NCI-H2196 (cell line): ENCODE data around the gene EPHA6.

Experiments used
- DNase-seq: peaks from one replicate; lab custom pipeline; 2025; ENCODE audit not compliant: unreplicated experiment; lab: John Stamatoyannopoulos, UW

EPHA6 gene

DNA sequence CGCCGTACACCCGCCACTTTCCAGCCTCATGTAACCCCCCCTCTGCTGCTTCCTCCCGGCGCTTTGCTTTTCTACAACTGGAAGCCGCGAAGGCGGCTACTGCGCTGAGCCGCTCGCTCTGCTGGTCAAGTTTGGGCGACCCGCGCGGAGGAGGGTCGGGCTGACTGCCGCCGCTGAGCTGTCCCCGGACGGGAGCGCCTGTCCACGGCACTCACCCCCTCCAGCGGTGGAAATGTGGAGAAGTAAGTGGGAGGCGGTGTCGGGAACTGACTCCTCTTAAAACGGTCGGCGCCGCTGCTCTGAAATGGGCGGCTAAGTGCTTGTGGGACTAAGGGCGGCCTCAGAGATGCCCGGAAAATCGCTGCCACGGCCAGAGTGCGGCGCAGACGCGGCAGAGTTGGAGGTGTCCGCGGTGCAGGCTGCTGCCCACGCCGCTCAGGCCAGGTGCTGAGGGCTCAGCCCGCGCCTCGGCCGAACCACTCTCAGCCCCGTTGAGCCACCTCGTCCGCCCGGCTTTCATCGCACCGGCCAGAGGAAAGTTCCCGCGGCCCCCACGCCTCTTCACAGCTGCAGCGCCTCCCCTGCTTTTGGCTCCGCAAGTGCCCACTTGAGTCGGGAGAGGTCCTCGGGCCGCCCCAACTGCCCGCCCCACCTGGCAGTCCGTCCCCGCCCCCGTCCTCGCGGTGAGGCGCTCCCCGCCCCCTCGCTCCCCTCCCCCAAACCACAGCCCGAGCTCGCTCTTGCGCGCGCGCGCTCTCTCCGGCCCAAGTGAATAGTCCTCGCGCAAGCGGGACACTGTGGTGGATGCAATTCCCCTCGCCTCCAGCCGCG, at the start of gene EPHA6:
Gene EPHA6 (plus strand): TSS at position 775 of the 831 bp plus-strand sequence.
- peak; percentile 38 for DNase-seq

DNA sequence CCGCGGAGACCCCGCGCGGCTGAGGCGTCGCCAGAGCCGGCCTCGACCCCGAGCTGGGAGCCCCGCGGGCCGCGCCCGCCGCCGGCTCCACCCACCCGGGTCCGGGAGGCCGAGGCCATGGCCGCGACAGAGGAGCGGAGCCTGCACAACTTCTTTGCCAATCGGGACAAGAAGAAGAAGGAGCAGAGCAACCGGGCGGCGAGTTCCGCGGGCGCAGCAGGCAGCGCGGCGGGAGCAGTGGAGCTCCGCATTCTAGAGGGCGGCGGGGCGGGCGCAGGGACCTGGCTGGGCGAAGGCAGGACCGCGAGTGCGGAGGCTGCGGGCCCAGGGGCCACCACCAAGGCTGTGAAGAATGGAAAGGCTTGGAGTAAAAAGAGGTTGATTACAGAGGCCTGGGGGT, 37.6 kb upstream of the EPHA6 start:
- DNase-seq, result no peak

DNA sequence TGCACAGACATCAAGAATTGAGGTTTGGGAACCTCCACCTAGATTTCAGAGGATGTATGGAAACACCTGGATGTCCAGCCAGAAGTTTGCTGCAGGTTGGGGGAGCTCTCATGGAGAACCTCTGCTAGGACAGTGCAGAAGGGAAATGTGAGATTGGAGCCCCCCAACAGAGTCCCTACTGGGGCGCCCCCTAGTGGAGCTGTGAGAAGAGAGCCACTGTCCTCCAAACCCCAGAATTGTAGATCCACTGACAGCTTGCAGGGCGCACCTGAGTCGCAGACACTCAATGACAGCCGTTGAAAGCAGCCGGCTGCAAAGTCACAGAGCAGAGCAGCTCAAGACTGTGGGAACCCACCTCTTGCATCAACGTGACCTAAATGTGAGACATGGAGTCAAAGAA, 34.6 kb upstream of the EPHA6 start:
- DNase-seq, result no peak

DNA sequence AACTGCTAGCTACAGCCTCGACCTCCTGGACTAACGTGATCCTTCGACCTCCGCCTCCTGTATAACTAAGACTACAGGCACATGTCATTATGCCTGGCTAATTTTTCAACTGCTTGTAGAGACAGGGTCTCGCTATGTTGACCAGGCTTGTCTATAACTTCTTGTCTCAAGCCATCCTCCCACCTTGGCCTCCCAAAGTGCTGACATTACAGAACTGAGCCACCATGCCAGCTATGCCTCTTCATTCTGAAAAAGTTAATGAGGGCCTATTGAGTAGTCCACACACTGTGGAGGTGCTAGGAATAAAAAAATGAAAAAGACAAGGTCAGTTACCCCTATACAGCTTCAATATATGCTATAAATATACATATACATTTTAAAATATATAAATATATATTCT, 18.3 kb upstream of the EPHA6 start:
- no peak for DNase-seq

DNA sequence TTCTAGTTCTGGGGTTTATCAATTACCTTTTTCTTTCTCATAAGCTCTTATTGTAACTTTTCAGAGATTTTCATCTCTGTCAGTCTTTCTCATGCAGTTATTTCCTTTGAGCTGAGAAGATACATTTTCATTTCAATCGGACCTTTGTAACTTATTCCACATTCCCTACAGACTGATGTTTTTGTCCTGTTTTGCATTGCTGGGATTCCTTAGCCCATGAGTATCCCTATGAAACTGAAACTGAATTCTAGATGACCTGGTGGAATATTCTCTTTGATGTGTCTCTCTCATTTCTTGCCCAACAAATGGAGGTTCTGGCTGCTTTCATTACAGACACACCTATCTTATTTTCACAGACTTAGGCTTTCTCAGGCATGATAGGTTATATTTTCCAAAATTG, 10.5 kb upstream of the EPHA6 start:
- no peak for DNase-seq

DNA sequence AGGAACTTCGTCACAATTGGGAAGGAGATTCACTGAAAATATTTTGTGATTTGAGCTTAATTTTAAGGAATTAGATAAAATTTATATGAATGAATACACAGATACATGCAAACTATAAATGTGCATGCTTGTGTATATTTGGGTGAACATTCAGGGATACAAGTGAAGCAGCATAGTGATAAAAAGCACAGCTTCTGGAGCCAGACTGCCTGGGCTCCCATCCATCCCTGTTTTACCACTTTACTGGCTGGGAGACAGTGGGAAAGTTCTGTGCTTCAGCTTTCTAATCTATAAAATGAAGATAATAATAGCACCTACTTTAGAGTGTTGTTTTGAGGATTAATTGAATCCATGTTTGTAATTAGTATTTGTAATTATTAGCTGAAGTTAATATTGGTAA, 8.1 kb upstream of the EPHA6 start:
- DNase-seq, result no peak

DNA sequence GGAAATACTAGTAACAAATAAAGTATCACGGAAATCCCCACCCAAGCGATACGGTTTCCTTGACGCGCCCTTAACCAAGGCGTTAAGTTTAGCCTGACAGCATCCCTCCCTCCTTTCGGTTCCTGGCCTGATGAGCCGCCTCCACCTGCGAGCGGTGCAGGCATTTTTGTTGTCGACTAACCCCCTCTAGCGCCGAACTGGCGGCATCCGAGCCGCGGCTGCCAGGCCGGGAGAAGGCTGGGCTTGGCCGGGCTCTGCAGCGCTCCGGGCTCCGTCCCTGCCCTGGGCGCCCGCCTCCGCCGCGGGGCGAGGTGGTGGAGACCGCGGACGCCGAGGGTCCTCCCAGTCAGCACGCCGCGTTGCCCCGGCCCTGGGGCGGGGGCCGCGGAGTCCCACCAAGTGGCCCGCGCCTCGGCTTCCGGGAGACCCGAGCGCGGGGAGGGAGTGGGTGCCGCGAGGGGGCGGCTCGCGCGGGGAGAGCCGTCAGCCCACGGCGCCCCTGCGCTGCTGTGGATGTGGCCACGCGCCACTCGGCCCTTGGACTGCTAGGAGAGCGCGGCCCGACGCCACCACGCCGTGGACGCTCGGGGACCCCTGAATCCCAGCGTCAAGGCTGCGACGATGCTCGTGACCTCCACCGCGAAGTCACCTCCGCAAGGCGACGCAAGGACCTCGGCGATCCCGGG, 1.1 kb upstream of the EPHA6 start:
- peak; percentile 82 for DNase-seq

DNA sequence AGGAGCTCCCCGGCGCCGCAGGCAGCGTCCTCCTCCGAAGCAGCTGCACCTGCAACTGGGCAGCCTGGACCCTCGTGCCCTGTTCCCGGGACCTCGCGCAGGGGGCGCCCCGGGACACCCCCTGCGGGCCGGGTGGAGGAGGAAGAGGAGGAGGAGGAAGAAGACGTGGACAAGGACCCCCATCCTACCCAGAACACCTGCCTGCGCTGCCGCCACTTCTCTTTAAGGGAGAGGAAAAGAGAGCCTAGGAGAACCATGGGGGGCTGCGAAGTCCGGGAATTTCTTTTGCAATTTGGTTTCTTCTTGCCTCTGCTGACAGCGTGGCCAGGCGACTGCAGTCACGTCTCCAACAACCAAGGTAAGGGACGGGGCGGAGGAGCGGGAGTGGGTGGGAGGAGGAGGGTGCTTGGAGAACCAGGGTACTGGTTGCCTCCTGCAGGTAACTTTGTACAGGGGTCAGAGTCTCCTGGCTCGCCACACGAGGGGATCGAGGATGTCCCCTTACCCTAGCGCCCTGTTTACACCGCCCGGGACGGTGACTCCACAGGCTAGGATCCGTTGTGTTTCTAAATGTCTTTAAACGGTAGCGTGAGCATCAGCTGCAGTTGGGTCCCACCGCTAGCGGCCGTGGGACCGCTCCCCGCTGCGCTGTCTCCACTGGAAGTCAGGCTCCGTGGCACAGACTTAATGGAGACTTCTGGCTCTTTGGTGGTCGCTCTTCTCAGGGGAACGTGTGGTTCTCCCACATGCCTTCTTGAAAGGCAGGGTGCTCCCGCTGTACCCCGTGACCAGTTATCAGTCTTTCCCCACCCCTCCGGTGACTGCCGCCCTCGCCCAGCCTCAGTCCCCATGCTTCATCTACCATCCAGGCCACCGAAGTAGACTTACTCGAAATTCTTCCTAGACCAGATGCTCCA, 515 bp downstream of the EPHA6 start:
- no peak for DNase-seq

DNA sequence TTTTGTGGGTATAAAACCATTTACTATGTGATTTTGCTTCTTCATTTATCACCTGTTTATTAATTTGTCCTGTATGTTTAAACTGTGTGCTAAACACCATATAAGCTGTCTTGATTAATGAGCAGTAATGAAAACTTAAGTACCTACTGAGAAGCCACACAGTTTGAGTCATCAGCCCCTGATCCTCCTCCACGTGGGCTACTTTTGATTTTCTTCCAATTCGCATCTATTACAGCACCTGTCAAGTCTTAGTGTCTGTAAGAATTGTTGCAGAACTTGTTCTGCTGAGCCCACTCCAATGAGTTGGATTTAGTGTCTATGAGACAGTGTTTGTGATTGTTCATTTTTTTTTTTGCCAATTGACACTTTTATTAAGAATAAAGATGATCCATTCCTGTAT, 16.8 kb downstream of the EPHA6 start:
- no peak for DNase-seq

DNA sequence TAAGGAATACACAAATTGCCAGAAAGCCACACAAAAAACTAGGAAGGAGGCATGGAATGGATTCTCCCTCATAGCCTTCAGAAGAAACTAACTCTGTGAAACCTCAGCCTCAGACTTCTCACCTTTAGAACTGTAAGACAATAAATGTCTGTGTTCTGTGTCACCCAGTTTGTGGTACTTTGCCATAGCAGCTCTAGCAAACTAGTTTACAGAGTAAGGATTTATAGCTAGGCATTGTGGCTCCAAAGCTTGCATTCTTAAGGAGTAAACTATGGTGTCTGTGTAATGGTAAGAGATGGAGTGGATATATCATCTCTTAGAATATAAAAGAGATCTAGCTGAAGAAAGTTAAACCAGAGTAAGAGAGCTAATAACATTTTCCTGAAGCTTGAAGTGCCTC, 18.9 kb downstream of the EPHA6 start:
- no peak for DNase-seq

DNA sequence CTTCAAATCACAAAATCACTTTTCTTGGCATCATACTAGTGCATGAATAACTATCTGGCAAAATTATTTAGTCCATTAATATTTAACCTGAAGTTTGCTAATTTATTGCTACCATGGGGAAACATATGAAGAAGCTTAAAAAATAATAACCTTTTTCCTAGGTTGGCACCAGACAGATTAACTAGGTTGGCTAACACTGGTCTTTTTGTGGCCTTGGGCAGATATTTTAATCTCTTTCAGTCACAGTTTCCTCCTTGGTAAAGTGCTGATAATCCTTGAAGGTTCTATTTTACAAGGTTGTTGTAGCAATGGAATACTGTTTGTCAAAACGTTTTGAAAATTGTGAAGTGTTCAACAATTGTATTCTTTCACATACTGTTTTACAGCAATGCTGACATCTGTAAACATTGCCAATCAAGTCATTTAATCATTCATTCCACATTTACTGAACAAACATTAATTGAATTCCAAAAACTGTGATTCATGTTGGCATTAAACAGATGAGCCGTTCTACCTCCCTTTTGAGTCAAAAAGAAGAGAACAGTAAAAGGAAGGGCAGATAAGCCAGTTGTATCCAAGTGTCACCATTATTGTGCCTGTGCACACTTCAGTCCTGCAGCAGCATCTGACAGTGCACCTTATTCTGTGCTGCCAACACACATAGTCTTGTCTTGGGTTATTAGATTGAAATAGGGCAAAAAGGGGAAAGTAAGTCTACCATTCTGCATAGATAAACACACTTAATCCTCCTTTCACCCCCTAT, 21.9 kb downstream of the EPHA6 start:
- no peak for DNase-seq

DNA sequence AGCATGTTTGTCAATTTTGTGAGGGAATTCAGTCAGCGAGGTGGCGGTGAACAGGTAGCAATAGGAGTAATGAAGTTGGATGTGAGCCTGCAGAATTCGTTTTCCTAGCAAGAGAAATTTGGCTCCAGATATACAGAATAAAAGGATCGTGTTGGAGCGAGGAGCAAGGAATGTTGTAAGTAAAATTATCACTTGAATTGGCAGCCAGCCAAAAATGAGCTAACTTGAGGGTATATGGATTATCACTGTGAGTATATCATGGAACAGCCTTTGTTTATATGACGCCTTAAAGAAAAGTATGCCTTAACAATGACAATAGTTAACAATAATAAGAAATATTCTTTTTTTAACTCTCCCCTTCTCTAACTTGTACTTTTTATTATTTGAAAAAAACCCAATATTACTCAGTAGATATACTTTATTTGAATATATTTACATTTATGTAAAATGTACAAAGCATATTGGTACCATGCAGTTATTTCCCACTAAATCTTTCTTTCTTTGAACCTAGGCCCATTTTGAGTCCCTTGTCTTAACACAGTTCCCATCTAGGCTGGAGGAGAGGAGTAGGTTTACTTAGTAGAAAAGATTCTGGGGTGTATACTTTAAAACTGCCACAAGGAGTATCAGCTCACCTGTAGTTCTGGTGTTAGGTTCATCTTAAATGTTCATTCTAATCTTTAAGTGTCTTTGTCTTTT, 29.3 kb downstream of the EPHA6 start:
- no peak for DNase-seq

DNA sequence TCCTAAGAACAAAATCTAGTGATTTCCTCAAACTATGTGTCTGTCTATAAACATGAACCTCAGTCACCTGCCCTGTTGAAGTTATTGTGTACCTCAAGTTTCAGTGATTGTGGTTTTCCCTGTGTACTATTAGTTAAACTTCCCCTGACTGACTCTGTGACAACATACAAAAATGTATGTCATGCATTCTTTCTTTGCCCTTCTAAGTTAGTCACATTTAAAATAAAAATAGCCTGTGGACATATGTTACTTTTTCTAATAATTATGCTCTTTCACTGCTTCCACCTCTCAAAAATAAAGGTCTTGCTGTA, 29.8 kb downstream of the EPHA6 start:
- no peak for DNase-seq

DNA sequence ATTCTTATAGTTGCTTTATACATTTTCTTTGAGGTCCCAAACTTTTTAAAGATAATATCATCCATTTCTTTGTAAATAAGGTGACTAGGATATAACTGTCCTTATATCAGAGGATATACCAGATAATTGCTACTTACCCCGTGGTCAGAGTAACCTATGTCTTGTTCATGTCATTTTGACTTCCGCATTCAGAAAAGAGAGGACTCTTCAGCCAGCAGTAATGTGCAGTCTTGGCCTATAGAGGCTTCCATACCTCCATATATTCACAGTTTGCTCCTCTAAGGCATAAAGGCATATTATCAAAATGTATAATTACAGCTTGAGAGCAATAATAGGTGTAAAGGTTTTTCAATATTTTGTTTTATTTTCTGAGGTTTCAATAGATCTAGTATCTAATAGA, 38.5 kb downstream of the EPHA6 start:
- DNase-seq, result no peak

DNA sequence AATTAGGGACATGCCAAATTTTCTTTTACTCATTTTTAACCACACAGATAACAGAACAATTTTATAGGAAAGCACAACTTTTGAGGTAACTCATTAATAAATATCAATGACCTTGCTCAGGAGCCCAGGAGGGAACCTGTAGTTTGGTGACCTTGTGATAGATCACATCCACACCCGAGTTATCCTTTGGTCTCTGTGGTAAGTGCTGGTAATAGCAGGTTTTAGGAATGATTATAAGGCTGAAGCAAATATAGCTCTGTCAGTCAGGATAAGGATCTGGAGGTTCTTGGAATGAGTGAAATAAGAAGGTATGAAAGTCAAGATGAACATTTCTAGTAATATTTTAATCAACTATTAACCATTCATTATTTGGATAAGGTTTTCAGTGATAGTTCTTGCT, 46.5 kb downstream of the EPHA6 start:
- no peak for DNase-seq

DNA sequence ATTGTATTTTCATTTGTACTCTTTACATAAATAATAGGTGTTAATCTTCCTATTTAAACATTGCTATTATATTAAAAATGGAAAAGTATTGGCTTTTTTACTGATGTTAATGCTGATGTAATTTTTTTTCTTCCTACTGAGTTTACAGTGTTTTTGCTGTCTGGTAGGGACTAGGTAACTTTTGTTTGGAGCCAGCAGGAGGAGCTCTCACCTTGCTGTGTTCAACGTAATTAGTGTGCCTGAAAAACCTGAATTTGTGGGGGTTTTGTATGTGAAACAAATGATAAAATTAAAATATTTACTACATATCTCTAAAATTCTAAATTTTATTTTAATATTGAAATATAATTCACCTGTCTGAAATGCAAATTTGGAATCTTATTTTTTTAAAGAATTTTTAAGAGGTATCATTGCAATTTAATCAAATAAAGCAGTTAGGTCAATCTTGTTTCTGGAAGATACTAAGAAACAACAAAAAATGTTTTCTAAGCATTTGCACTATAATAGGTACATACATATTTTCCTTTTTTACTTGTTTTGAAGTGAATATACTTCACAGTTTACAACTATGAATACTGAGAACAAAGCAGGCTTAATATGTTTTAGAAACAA, 48.8 kb downstream of the EPHA6 start:
- peak; percentile 15 for DNase-seq

DNA sequence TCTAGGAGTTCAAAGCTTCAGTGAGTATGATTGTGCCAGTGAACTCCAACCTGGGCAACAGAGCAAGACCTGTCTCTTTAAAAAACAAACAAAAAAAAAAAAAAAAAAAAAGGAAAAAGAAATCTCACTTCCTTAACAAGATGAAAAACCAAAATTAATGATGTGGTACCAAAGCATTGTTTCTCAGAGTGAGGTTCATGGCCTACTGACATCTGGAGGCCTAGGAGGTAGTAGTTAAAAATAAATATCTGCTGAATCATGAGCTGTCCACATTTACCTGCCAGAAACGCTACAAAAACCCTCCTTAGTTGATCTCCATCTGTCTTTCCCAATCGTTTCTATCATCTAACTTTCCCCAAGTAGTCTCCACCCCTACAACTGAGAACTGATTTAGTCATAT, 51.2 kb downstream of the EPHA6 start:
- no peak for DNase-seq

DNA sequence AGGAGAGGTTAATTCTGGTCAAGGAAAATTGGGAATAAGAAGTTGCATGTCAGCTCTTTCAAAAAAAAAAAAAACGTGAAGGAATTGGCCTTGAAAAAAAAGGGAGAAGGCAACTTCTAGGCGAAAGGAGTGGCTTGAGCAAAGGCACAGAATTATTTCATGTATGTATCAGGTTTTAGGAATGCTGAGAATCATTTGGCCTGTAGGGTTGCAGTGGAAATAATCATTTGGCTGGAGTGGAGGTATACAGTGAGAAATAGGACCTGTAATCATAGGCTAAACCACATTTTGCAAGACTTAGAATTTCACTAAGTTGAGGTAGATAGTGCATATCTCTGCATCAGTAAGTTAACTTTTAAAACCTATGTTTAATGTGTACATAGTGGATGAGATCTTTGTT, 54.9 kb downstream of the EPHA6 start:
- DNase-seq, result no peak

DNA sequence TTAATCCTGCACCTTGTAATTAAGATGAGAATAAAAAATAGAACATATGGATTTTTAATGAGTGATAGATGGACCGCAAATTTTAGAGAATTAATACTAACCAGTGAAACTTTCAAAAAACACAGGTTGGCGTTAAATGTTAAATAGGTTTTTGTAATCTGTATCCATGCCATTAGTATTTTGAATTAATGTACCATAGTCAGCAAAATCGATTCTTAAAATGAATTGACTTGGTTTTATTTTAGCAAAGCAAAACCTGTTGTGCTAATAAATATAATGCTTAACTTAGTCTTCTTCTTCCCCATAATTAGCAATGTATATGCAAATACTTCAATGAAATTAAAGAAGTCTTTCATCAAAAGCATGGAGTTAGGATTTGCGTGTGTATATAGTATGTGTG, 63.1 kb downstream of the EPHA6 start:
- DNase-seq, result no peak

DNA sequence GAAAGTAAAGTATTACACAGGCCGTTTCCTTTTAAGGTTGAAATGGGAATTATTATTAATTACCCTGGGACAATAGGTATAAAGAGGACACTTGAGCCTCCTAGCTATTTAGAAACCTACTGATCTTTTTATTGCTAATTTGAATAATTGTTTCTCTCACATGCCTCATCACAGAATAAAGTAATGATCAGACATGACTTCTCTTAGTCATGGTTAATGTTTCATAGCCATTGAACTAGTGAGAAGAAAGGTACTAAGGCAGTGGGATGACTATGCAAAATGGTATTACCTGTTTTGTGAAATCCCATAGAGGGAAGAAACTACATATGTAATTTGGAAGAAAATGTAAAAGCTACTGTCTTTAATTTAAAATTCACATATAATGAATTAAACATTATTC, 85.6 kb downstream of the EPHA6 start:
- DNase-seq, result no peak
